ENCODE measurements around the gene METTL23.
"Not testable (repeated sequence)": the region's sequence is repeated elsewhere in the genome, so short reads cannot be mapped to it uniquely, and the experiment has no call there.

Gene METTL23

DNA sequence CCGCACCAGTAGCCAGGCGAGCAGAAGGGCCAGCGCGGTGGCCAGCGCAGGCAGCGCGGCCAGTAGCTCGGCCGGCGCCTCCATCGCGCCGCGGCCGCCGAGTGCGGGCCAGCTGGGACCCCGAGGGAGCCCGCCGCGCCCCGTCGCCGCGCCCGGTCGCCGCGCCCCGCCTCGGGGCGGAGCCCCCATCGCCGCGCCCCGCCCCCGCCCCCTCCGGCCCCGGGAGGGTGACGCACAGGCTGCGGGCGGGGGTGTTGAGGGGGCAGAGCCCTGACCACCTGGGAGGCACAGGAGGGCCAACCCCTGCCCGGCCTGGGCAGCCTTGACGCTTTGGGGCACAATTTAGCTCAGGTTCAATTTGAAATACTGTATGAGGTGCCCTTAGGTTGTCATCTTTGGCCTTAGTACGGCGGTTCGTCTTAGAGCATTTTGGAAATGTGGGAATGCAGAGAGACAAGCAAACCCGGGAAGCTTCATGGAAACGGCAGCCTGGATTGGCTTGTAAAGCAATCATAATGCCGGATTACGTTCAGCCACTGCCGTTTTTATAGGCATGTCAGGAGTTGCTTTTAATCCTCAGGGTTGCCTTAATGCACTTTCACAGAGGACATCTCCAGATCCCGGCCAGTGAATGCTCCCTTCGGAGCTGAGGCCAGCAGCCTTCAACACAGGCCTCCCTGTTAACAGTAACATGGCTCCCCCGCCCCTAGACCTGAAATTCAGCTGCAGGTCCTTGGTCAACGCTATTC lies 15.6 kb upstream of the METTL23 start, which contains the start of gene MXRA7:
Gene MXRA7, minus strand, starts transcription at position 103 of the 749 bp plus-strand sequence. Its CDS starts 19 bp downstream, at position 84.
- DNase-seq (ENCODE audit: low read depth) = peak; percentile 60
- TF ChIP-seq, protein P1, sequence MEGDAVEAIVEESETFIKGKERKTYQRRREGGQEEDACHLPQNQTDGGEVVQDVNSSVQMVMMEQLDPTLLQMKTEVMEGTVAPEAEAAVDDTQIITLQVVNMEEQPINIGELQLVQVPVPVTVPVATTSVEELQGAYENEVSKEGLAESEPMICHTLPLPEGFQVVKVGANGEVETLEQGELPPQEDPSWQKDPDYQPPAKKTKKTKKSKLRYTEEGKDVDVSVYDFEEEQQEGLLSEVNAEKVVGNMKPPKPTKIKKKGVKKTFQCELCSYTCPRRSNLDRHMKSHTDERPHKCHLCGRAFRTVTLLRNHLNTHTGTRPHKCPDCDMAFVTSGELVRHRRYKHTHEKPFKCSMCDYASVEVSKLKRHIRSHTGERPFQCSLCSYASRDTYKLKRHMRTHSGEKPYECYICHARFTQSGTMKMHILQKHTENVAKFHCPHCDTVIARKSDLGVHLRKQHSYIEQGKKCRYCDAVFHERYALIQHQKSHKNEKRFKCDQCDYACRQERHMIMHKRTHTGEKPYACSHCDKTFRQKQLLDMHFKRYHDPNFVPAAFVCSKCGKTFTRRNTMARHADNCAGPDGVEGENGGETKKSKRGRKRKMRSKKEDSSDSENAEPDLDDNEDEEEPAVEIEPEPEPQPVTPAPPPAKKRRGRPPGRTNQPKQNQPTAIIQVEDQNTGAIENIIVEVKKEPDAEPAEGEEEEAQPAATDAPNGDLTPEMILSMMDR (conservative IDR thresholded peaks at IDR 0.05; ENCODE audit: low read depth, low read length) = no peak
- H3K4me3 ChIP-seq (ENCODE audit: low read depth, low read length) = peak within 1 kb of the TSS; percentile 79

DNA sequence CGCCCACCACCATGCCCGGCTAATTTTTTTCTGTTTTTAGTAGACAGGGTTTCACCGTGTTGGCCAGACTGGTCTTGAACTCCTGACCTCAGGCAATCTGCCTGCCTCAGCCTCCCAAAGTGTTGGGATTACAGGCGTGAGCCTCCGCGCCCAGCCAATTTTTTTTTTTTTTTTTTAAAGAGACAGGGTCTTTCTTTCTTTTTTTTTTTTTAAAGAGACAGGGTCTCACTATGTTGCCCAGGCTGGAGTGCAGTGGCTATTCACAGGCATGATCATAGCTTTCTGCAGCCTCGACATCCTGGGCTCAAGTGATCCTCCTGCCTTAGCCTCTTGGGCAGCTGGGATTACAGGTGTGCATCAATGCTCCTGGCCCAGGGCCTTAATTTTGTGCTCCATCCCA lies 14.3 kb upstream of the METTL23 start:
- DNase-seq (ENCODE audit: low read depth); H3K4me3 ChIP-seq (ENCODE audit: low read depth, low read length): not testable (repeated sequence)

DNA sequence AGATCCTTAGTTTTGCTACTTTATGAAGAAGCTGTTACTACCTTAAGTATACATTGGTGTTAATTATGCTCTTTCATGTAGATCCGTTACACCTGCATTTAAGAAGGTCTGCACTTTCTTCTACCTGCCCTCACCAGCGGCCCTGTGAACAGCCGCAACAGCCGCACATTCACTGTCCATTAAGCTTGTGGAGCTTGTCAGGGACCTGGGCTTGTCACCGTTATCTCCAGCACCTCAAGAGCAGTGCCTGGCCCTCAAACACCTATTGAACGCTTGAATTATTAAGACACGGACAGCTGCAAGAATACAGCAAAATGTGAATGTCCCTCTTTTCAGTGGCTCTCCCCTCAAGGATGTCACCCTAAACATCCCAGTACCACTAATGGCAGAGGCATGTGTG lies 12.9 kb upstream of the METTL23 start:
- TF ChIP-seq, protein P1 (conservative IDR thresholded peaks at IDR 0.05; ENCODE audit: low read depth, low read length) = no peak
- no peak for DNase-seq (ENCODE audit: low read depth)
- H3K4me3 ChIP-seq (ENCODE audit: low read depth, low read length) = no peak overlapping the region

DNA sequence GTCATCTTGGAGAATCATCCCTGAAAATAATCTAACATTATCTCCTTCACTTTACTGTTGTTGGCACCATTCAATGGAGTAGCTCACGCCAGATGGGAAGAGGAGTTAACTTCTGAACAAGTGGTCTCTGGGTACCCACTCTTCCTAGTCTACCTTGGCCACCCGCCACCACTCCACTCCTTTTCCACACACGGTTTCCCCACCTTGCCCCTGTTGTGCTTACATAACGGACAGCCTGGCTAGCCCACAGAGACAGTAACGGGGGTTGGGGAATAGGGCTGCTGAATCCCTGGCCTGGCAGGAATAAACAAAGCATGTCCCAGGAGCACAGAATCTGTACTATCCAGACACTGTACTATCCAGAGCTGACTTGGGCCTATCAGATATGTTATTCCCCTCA lies 12.3 kb upstream of the METTL23 start:
- no peak overlapping the region for H3K4me3 ChIP-seq (ENCODE audit: low read depth, low read length)
- DNase-seq (ENCODE audit: low read depth) = no peak
- TF ChIP-seq, protein P1 (conservative IDR thresholded peaks at IDR 0.05; ENCODE audit: low read depth, low read length) = no peak

DNA sequence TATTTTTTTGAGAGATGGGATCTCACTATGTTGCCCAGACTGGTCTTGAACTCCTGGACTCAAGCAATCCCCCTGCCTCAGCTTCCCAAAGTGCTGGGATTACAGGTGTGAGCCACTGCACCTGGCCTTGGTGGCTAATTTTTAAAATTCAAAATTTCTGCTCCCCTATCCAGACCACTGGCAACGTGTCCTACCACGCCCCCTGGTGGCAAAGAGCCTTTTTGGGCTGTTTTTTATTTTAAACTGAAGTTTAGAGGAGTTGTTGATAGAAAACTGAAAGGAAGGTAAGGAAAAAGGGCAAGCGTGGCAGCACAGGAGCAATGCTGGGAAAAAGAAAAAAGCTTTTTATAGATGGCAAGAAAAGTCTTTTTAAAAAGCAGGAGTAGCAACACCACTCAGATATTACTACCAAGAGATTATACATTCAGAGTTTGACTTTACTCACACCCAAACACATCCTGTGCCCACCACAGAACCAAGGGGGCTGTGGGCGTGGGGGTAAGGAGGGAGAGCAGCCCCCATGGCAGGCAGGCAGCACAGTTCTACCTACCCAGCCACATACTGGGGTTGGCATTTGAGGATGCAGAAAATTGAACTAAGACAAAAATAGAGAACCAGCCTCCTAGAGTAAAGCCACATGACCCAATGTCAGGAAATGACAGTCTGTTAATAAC lies 11.7 kb upstream of the METTL23 start:
- TF ChIP-seq, protein P1 (conservative IDR thresholded peaks at IDR 0.05; ENCODE audit: low read depth, low read length) = peak; percentile 84
- H3K4me3 ChIP-seq (ENCODE audit: low read depth, low read length) = no peak overlapping the region
- DNase-seq (ENCODE audit: low read depth) = peak; percentile 67

DNA sequence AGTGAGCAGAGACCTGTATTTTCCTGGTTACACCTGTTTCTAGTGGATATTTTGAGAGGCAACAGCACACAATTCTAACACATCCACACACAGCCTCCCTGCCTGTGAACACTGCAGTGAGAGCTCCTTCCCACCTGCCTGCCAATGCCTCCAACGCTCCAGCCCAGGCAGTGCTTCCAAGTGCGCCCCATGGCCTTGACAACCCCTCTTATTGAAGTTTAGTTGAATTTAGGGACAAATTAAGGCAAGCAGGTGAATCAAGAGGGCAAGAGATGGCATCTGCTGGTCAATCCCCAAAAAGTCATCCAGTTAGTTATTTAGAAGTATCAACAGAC lies 11.2 kb upstream of the METTL23 start:
- no peak overlapping the region for H3K4me3 ChIP-seq (ENCODE audit: low read depth, low read length)
- TF ChIP-seq, protein P1 (conservative IDR thresholded peaks at IDR 0.05; ENCODE audit: low read depth, low read length) = no peak

DNA sequence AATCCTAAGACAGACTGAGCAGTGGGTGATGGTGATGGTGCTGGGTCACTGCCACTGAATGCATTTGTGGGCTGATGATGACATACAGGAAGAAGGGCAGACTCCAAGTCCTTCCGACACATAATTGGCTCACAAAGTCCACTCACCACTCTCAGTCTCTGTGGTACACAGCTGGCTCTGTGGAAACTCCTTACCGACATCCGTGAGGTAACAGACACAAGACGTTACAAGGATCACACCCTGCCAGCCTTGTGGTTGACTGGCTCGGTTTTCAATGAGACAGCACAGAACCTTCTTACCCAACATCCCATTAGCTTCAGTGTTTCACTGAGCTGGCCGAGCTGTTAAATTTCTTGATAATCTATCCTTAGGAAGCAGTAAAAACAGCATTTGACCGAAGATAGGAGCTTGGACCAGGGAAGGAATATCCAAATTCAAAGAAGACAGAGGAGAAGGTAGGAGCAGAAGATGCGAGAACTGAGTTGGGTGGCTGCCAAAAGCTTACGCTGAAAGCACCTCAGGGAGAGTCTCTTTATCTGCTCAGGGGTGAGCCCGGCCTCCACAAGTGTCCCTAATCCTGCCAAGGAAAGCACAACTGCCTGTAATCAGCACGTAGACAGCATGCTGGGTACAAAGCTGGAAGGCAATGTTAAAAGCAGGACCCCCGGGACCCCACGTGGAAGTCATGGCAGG lies 10.3 kb upstream of the METTL23 start:
- DNase-seq (ENCODE audit: low read depth) = peak; percentile 100
- H3K4me3 ChIP-seq (ENCODE audit: low read depth, low read length) = peak overlapping the region; percentile 32

More for the DNA sequence above, 11.2 kb upstream of the METTL23 start:
- DNase-seq (ENCODE audit: low read depth) = no peak

More for the DNA sequence above, 10.3 kb upstream of the METTL23 start:
- TF ChIP-seq, protein P1 (conservative IDR thresholded peaks at IDR 0.05; ENCODE audit: low read depth, low read length) = no peak

Measured in choroid plexus epithelial cell (primary cell).